HepG2 (cell line): ENCODE data around the gene ALDH18A1. TPM values are rescaled to one million over a fixed set of nuclear protein-coding genes. Genes with fewer than 3 reads are reported as not detected.

Source experiments
- ATAC-seq: fragments of 200-7000 bp; cut with Tn5 transposase; 3 replicates; pipeline ENCODE4 v1.9.1; 2020; ENCODE audit warnings: mild to moderate bottlenecking, moderate library complexity
- BruUV-seq: library from RNA; stranded (reverse); fragments of 400-500 nt; replicated peaks from 2 replicates; lab custom pipeline; 2021; lab: Mats Ljungman, UMichigan
- CTCF ChIA-PET: fragments of 300-600 bp; formaldehyde crosslinking; extraction: SDS; loops from one replicate; lab custom pipeline; 2021; ENCODE audit warnings: low total read pairs, inconsistent platforms, low intra/inter-chr PET ratio; lab: Yijun Ruan, JAX
- POLR2A ChIA-PET: fragments of 350-600 bp; sonication (Branson Sonifier 250); formaldehyde crosslinking; loops from one replicate; lab custom pipeline; 2020; ENCODE audit warnings: antibody characterized with exemption, inconsistent platforms; lab: Yijun Ruan, JAX
- DNase-seq: peaks from one replicate; pipeline ENCODE4 v3.0.0-alpha.2; 2015; ENCODE audit warnings: low spot score
- FAIRE-seq: peaks from 3 replicates; lab custom pipeline; 2011; peaks lifted over from hg19 to GRCh38; lab: Jason Lieb, UNC
- H2AFZ ChIP-seq: one replicate; pipeline ENCODE4 v1.6.1; 2011; ENCODE audit warnings: low read length, inconsistent platforms
- H3K27ac ChIP-seq: fragments of 300-600 bp; 3 replicates; pipeline ENCODE4 v1.8.0; 2011; ENCODE audit warnings: mixed run types, mild to moderate bottlenecking, mixed read lengths, low read length, inconsistent platforms; ENCODE audit not compliant: insufficient read depth; ENCODE audit errors: extremely low read length
- H3K27me3 ChIP-seq, 2 experiments: fragments of 200-600 bp in 1 of 2; 2 replicates in 1 of 2; 3 replicates in 1 of 2; pipeline versions ENCODE4 v1.6.0 to v1.8.0; 2011; ENCODE audit warnings: low read length in 2 of 2, mild to moderate bottlenecking in 2 of 2, moderate library complexity in 2 of 2, inconsistent platforms in 1 of 2; ENCODE audit not compliant: insufficient read depth in 2 of 2, control insufficient read depth in 1 of 2
- H3K36me3 ChIP-seq, 2 experiments: fragments of 200-600 bp in 1 of 2; replicated peaks in 1 of 2; 2 replicates in 1 of 2; 3 replicates in 1 of 2; pipeline versions ENCODE4 v1.5.1 to v1.8.0; 2011; ENCODE audit warnings: low read length in 2 of 2, inconsistent platforms in 1 of 2; ENCODE audit not compliant: insufficient read depth in 2 of 2, control insufficient read depth in 1 of 2
- H3K4me1 ChIP-seq: 2 replicates; pipeline ENCODE4 v1.5.1; 2012; ENCODE audit warnings: low read length, inconsistent platforms; ENCODE audit not compliant: insufficient read depth
- H3K4me2 ChIP-seq: 2 replicates; pipeline ENCODE4 v1.6.0; 2011; ENCODE audit warnings: low read depth, low read length, inconsistent platforms
- H3K4me3 ChIP-seq, 3 experiments: fragments of 200-600 bp in 1 of 3; sonication (generic), shearing (Covaris generic) in 1 of 3; replicated peaks in 1 of 3; 2 replicates each; pipeline ENCODE4 v1.5.1; 2011 to 2016; ENCODE audit warnings: low read length in 3 of 3, inconsistent platforms in 2 of 3, low read depth in 2 of 3, mild to moderate bottlenecking in 2 of 3, control low read depth in 1 of 3, mixed read lengths in 1 of 3; ENCODE audit not compliant: insufficient read depth in 1 of 3
- H3K79me2 ChIP-seq: one replicate; pipeline ENCODE4 v1.6.1; 2011; ENCODE audit warnings: low read length, inconsistent platforms; ENCODE audit not compliant: insufficient read depth
- H3K9ac ChIP-seq: 2 replicates; pipeline ENCODE4 v1.6.0; 2011; ENCODE audit warnings: mild to moderate bottlenecking, low read depth, low read length, inconsistent platforms; ENCODE audit not compliant: insufficient read depth
- H3K9me3 ChIP-seq: 2 replicates; pipeline ENCODE4 v1.5.1; 2012; ENCODE audit warnings: mild to moderate bottlenecking, low read length
- H4K20me1 ChIP-seq: 2 replicates; pipeline ENCODE4 v1.6.0; 2011; ENCODE audit warnings: inconsistent platforms, mild to moderate bottlenecking, low read length, moderate library complexity; ENCODE audit not compliant: insufficient read depth
- CEBPB ChIP-seq: IDR thresholded peaks from 2 replicates; pipeline ENCODE4 v1.6.1; 2011; ENCODE audit warnings: low read depth, low read length, improper control_type of control experiment, borderline replicate concordance
- FOSL1 ChIP-seq: sonication (generic); formaldehyde crosslinking; IDR thresholded peaks from 2 replicates; pipeline ENCODE4 v1.9.0; 2021; ENCODE audit warnings: missing genetic modification reagents, borderline replicate concordance
- HOMEZ ChIP-seq: IDR thresholded peaks from 2 replicates; pipeline ENCODE4 v1.6.1; 2016; ENCODE audit warnings: low read depth
- NCOA2 ChIP-seq: sonication (generic); formaldehyde crosslinking; IDR thresholded peaks from 2 replicates; pipeline ENCODE4 v1.8.0; 2022; ENCODE audit warnings: inconsistent platforms
- PAX8 ChIP-seq: sonication (generic); formaldehyde crosslinking; IDR thresholded peaks from 2 replicates; pipeline ENCODE4 v1.8.0; 2022; ENCODE audit warnings: mild to moderate bottlenecking, missing genetic modification reagents, borderline replicate concordance
- PITX1 ChIP-seq: sonication (generic); formaldehyde crosslinking; IDR thresholded peaks from 2 replicates; pipeline ENCODE4 v1.5.1; 2020; ENCODE audit warnings: mild to moderate bottlenecking, missing genetic modification reagents
- SMARCE1 ChIP-seq: fragments of 450-650 bp; IDR thresholded peaks from 2 replicates; pipeline ENCODE4 v1.6.1; 2017; ENCODE audit warnings: borderline replicate concordance
- TSC22D2 ChIP-seq: sonication (generic); formaldehyde crosslinking; IDR thresholded peaks from 2 replicates; pipeline ENCODE4 v1.5.1; 2020; ENCODE audit warnings: missing genetic modification reagents, mild to moderate bottlenecking, borderline replicate concordance
- ZNF367 ChIP-seq: sonication (generic); formaldehyde crosslinking; IDR thresholded peaks from 2 replicates; pipeline ENCODE4 v1.4.0; 2020; ENCODE audit warnings: missing genetic modification reagents, borderline replicate concordance
- ZNF547 ChIP-seq: sonication (generic); formaldehyde crosslinking; IDR thresholded peaks from 2 replicates; pipeline ENCODE4 v1.5.1; 2020; ENCODE audit warnings: mild to moderate bottlenecking, missing genetic modification reagents
- ZNF563 ChIP-seq: sonication (generic); formaldehyde crosslinking; IDR thresholded peaks from 2 replicates; pipeline ENCODE4 v1.8.0; 2022; ENCODE audit warnings: mild to moderate bottlenecking, moderate library complexity, missing genetic modification reagents
- ZNF567 ChIP-seq: sonication (generic); formaldehyde crosslinking; IDR thresholded peaks from 2 replicates; pipeline ENCODE4 v1.8.1; 2023; ENCODE audit warnings: mild to moderate bottlenecking, missing genetic modification reagents, borderline replicate concordance
- WGBS: methylation state at CpG from one replicate; pipeline ENCODE4 v1.1.6; 2017; ENCODE audit warnings: low lambda C conversion rate; 5-methylcytosine and 5-hydroxymethylcytosine counted together
- in situ Hi-C: cut with HindIII; loops from 2 replicates; pipeline ENCODE4 v1.10.0; 2017; ENCODE audit warnings: low pct_unique_long_range_greater_than_20kb; ENCODE audit not compliant: extremely low pct_ligation_motif_present
- intact Hi-C: fragments of 100-400 bp; cut with micrococcal nuclease; formaldehyde crosslinking; loops from one replicate; pipeline ENCODE4 v1.10.0; 2022; ENCODE audit not compliant: unreplicated experiment
- polyA plus RNA-seq, 8 experiments: library from polyadenylated mRNA; depleted of rRNA in 3 of 8; stranded (reverse) in 7 of 8; unstranded in 1 of 8; fragments of >200 nt; fragmentation: Illumina TruSeq in 4 of 8; extraction: Trizol in 4 of 8; gene quantifications; 2 replicates each; pipeline versions ENCODE4 v1.2.1 to v1.2.3, GENCODE V29; 2011 to 2016; ENCODE audit warnings: low read depth in 4 of 8, missing spikeins in 1 of 8, mixed read lengths in 1 of 8; ENCODE audit not compliant: insufficient read depth in 1 of 8
- total RNA-seq, 5 experiments: library from RNA; depleted of rRNA; stranded (reverse); fragments of >200 nt; fragmentation: Illumina TruSeq; extraction: Trizol; gene quantifications; 2 replicates each; pipeline ENCODE4 v1.2.3, GENCODE V29; 2016; ENCODE audit warnings: low read depth in 1 of 5

The ALDH18A1 gene
- total and polyA plus RNA-seq, 2 of the 13 experiments (the other 11 are each of a cell fraction or from before 2014, with no cell fraction given), result 180 to 263 TPM

DNA sequence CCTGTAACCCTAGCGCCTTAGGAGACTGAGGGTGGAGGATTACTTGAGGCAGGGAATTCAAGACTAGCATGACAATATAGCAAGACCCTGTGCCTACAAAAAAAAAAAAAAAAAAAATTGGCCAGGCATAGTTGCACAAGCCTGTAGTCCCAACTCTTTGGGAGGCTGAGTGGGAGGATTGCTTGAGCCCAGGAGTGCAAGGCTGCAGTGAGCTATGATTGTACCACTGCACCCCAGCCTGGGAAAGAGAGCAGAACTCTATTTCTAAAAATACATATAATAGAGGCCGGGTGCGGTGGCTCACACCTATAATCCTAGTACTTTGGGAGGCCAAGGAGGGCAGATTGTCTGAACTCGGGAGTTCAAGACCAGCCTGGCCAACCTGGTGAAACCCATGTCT is 85.1 kb downstream of the ALDH18A1 start:
- H3K4me1 ChIP-seq, result peaks cover 2% of the 10 kb centered on the region
- H3K27me3 ChIP-seq, result peaks cover 3 to 26% of the 10 kb centered on the region in 2 experiments; a peak in 4 of 5 replicates
- no TSS peak for BruUV-seq
- TF ChIP-seq NCOA2 (no peak), TSC22D2 (CRISPR knock-in tag) (no peak), FOSL1 (CRISPR knock-in tag) (no peak), PITX1 (no peak), PAX8 (CRISPR knock-in tag) (no peak)
- POLR2A ChIA-PET, result interaction anchor here (0.6 to 0.7 kb wide), 2 partner anchors 10 to 69 kb away, joined by 3 read pairs; partner anchors contain the start of gene SORBS1
- no peak overlapping the region for H3K4me3 ChIP-seq
- no peak for FAIRE-seq
- no peak for ATAC-seq
- intact Hi-C loops, result no loop called here
- H2AFZ ChIP-seq, result no peak overlapping the region
- no peaks in the 10 kb centered on the region for H3K36me3 ChIP-seq
- no peaks in the 10 kb centered on the region for H3K9me3 ChIP-seq
- H3K9ac ChIP-seq, result no peak overlapping the region
- no peaks in the 10 kb centered on the region for H3K79me2 ChIP-seq
- no peak overlapping the region for H3K27ac ChIP-seq
- no peaks in the 10 kb centered on the region for H4K20me1 ChIP-seq
- CTCF ChIA-PET, result no interaction called here
- WGBS, result 31% methylated on average over 4 of the region's 4 CpGs
- in situ Hi-C loops, result loop anchor here (25.0 kb wide), 1 partner anchor 134 kb away; no protein-coding TSS in a partner anchor
- DNase-seq, result no peak
- no peak overlapping the region for H3K4me2 ChIP-seq

DNA sequence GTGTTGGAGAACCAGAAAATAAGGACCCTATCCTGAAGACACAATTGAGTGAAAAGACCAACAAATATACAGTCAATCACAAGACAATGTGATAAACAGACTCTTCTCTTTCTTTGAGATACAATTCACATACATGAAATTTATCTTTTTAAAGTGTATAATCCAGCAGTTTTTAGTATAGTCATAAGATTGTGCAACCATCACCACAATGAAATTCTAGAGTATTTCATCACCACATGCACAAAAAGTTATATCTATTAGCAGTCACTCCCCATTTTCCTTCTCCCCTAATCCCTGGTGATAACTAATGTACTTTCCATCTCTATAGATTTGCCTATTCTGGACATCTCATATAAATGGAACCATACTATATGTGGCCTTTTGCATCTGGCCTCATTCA is 87.1 kb downstream of the ALDH18A1 start:
- H3K9ac ChIP-seq, result no peak overlapping the region
- H3K4me3 ChIP-seq, result no peak overlapping the region
- no peaks in the 10 kb centered on the region for H3K79me2 ChIP-seq
- no TSS peak for BruUV-seq
- peaks cover 22% of the 10 kb centered on the region for H3K4me1 ChIP-seq
- H3K27me3 ChIP-seq, result peaks cover 3 to 22% of the 10 kb centered on the region in 2 experiments; a peak in 4 of 5 replicates
- no peak overlapping the region for H3K4me2 ChIP-seq
- no peak overlapping the region for H3K27ac ChIP-seq
- no peak for ATAC-seq
- in situ Hi-C loops (loop anchor here (25.0 kb wide), 1 partner anchor 132 kb away; no protein-coding TSS in a partner anchor), intact Hi-C loops (no loop called here)
- ChIA-PET POLR2A (no interaction called here), CTCF (no interaction called here)
- H3K36me3 ChIP-seq, result no peaks in the 10 kb centered on the region
- DNase-seq, result no peak
- TF ChIP-seq SMARCE1, result no peak
- TF ChIP-seq ZNF547 (CRISPR knock-in tag), result no peak
- TF ChIP-seq HOMEZ, result no peak
- TF ChIP-seq ZNF563 (CRISPR knock-in tag), result no peak
- no peak for TF ChIP-seq ZNF567 (CRISPR knock-in tag)
- TF ChIP-seq CEBPB, result peak; percentile 74
- TF ChIP-seq ZNF367 (CRISPR knock-in tag), result no peak
- no peaks in the 10 kb centered on the region for H4K20me1 ChIP-seq
- no peaks in the 10 kb centered on the region for H3K9me3 ChIP-seq
- no peak for FAIRE-seq
- no peak overlapping the region for H2AFZ ChIP-seq
